ENCODE measurements around the gene MAMLD1.

GRCh38 chrX:150405006-150405405, 41.9 kb downstream of the MAMLD1 start:
- TF ChIP-seq CTCF (IDR thresholded peaks at IDR 0.05; ENCODE audit: poor library complexity) = no peak
- TF ChIP-seq EZH2 (IDR thresholded peaks at IDR 0.05; ENCODE audit: borderline replicate concordance) = no peak
